ENCODE results near the gene GRIK2. TPM values are rescaled to one million over a fixed set of nuclear protein-coding genes. Genes with fewer than 3 reads are reported as not detected.
"Not testable (repeated sequence)": the region's sequence is repeated elsewhere in the genome, so short reads cannot be mapped to it uniquely, and the experiment has no call there.

The GRIK2 gene
- 0.89 TPM in 1 of 2 replicates, not detected in the other for total RNA-seq (2014; rRNA removed; shearing (Covaris generic); ENCODE audit: low replicate concordance)

DNA sequence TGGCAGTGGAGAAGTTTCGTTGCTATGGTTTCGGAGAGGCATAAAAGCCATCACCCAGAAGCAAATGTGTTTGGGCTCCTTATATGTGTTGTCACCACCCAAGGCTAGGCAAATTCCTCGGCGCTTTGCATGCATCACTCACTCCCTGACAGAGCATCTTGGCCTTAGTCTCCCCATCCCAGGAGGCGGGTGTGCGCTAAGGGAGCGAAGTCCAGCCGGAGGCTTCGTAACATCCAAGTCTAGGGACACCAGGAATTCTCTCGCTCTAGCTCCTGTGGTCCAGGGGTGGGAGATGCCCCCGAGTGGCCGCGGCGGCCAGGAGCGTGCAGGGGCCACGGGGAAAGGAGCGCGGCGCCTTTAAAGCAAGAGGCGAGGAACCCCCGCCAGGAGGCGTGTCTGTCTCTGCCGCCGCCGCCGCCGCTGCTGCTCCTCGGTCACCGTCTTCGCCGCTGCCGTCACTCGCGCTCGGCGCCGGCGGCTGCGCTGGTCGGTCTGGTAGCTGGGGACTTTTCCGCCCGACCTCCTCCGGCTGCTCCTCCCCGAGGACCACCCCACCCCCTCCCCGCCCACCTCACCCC, at the start of gene GRIK2:
Gene GRIK2 (plus strand): TSS at position 458 of the 578 bp plus-strand sequence.
- peak; percentile 37 for DNase-seq
- Histone ChIP-seq H3K36me3 (no peaks in the 10 kb centered on the region), H3K4me3 (peak within 1 kb of the TSS; percentile 36), H3K9me3 (no peaks in the 10 kb centered on the region), H3K27me3 (peaks cover 21% of the 10 kb centered on the region)

- Histone ChIP-seq H3K36me3 (no peaks in the 10 kb centered on the region), H3K4me3 (no peak overlapping the region), H3K27me3 (no peaks in the 10 kb centered on the region), H3K9me3 (no peaks in the 10 kb centered on the region)
- no peak for DNase-seq
Observed at GRCh38 chr6:101344885-101345284, 48.6 kb upstream of the GRIK2 start.

- Histone ChIP-seq H3K4me3 (no peak overlapping the region), H3K36me3 (no peaks in the 10 kb centered on the region), H3K9me3 (no peaks in the 10 kb centered on the region), H3K27me3 (no peaks in the 10 kb centered on the region)
- DNase-seq: no peak
Observed at GRCh38 chr6:101348816-101349215, 44.7 kb upstream of the GRIK2 start.

GRCh38 chr6:101350631-101351030, 42.9 kb upstream of the GRIK2 start:
- not testable (repeated sequence) for H3K27me3 ChIP-seq, H3K4me3 ChIP-seq, H3K9me3 ChIP-seq, DNase-seq, H3K36me3 ChIP-seq

DNA sequence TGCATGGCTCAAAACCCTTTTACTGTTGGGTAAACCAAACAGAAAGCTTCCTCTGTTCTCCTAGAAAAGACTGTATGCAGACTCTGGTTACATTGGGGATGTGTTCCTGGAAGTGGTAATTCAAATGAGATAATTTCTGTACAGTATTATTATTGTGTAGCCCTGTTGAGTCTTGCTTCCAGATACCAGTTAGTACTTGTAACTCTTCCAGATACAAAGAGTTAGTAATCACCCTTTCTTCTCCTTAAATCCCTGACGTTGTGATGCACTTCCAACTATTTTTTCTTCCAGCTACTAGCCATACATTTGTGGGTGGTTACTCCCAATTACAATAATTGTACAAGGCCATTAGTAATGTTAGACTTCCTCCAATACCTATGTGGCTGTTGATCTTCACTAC, 42.3 kb upstream of the GRIK2 start:
- H3K27me3 ChIP-seq: no peaks in the 10 kb centered on the region

DNA sequence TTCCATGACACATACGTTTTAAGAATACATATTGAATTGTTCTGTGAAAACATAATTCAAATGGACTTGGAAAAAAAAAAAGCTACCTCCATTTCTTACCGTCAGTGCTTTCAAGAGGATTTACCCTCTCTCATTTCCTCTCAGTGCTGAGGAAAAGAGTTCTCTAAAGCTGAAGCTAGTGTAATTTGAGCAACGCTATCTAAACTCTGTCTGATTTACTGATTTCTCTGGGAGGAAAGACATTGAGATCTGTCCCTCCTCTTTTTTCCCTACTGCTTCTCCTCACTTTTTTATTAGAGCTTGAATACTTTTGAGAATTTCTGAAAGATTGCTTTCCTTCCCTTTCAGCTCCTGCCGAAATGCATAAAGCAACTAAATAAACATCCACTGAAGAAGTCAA, 41.2 kb upstream of the GRIK2 start:
- Histone ChIP-seq H3K4me3 (no peak overlapping the region), H3K27me3 (no peaks in the 10 kb centered on the region), H3K9me3 (no peaks in the 10 kb centered on the region), H3K36me3 (no peaks in the 10 kb centered on the region)
- no peak for DNase-seq

More for the DNA sequence above, 42.3 kb upstream of the GRIK2 start:
- no peak for DNase-seq
- no peaks in the 10 kb centered on the region for H3K9me3 ChIP-seq
- H3K36me3 ChIP-seq: no peaks in the 10 kb centered on the region
- no peak overlapping the region for H3K4me3 ChIP-seq

GRCh38 chr6:101365181-101365580, 28.3 kb upstream of the GRIK2 start:
- H3K36me3 ChIP-seq: no peaks in the 10 kb centered on the region
- DNase-seq: no peak

GRCh38 chr6:101379926-101380325, 13.6 kb upstream of the GRIK2 start:
- H3K27me3 ChIP-seq: no peaks in the 10 kb centered on the region
- no peak for DNase-seq
- no peaks in the 10 kb centered on the region for H3K9me3 ChIP-seq
- H3K4me3 ChIP-seq: no peak overlapping the region
- no peaks in the 10 kb centered on the region for H3K36me3 ChIP-seq

More at GRCh38 chr6:101365181-101365580, 28.3 kb upstream of the GRIK2 start:
- no peak overlapping the region for H3K4me3 ChIP-seq
- no peaks in the 10 kb centered on the region for H3K9me3 ChIP-seq
- H3K27me3 ChIP-seq: no peaks in the 10 kb centered on the region

GRCh38 chr6:101380897-101381630, 12.4 kb upstream of the GRIK2 start:
- Histone ChIP-seq H3K36me3 (no peaks in the 10 kb centered on the region), H3K9me3 (no peaks in the 10 kb centered on the region), H3K4me3 (no peak overlapping the region), H3K27me3 (no peaks in the 10 kb centered on the region)
- DNase-seq: no peak

DNA sequence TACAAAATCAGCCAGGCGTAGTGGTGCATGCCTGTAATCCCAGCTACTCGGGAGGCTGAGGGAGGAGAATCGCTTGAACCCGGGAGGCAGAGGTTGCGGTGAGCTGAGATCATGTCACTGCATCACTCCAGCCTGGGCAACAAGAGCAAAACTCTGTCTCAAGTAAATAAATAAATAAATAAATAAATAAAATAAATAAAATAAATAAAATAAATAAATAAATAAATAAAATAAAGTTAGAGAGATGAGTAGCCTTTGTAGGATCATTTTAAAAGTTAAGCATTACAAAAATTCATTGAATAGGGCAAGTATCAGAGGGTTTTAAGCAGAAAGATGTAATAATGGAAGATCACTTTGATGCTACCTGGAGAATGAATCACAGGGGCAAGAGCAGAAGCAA, 9.8 kb upstream of the GRIK2 start:
- not testable (repeated sequence) for H3K9me3 ChIP-seq, DNase-seq, H3K4me3 ChIP-seq, H3K27me3 ChIP-seq, H3K36me3 ChIP-seq

GRCh38 chr6:101386982-101387381, 6.5 kb upstream of the GRIK2 start:
- peaks cover 6% of the 10 kb centered on the region; the same call in 1 of the 2 replicates for H3K27me3 ChIP-seq
- H3K9me3 ChIP-seq: no peaks in the 10 kb centered on the region
- no peak overlapping the region for H3K4me3 ChIP-seq
- DNase-seq: no peak
- H3K36me3 ChIP-seq: no peaks in the 10 kb centered on the region

DNA sequence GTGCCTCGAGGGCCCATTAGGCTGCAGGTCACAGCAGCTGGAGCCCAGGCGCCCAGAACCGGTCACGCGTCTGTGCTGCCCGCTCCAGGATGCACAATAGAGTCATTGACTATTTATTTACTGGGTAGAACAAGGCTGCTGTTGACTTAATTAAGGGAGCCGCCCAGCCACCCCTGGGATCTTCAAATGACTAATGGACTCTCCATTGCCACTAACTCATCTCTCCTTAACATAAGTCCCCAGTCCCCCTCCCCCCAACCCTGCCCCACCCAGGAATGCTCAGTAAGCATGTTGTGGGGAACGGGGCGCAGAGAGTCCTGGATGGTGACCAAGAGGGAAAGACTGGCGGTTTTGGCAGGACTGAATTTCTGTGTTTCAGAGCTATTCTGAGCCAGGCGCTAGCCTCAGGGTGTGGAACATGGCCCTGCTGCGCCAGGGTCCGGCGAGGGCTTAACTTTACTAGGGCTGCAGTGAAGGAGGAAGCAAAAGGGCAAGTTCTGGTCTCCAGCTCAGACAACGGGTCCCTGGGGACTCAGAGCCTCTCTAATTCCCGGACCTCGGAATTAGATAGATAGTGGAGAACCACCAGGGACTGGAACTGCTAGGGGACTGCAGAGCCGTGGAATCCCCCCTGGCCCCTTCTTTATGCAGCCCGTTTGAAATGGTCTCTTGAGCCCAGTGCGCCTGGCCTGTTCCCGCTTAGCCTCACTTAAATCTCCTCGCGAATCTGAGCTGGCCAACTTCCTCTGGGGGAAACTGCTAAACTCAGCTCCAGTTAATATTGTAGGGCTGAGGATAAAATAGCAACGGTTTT, 1.5 kb upstream of the GRIK2 start:
- H3K27me3 ChIP-seq: peaks cover 21% of the 10 kb centered on the region
- peak; percentile 17 for DNase-seq
- no peaks in the 10 kb centered on the region for H3K36me3 ChIP-seq
- no peak overlapping the region; the same call in 1 of the 2 replicates for H3K4me3 ChIP-seq
- no peaks in the 10 kb centered on the region for H3K9me3 ChIP-seq

- Histone ChIP-seq H3K27me3 (peaks cover 21% of the 10 kb centered on the region), H3K36me3 (no peaks in the 10 kb centered on the region), H3K9me3 (no peaks in the 10 kb centered on the region), H3K4me3 (peak overlapping the region; percentile 36)
- no peak for DNase-seq
Observed at GRCh38 chr6:101392586-101393230, 800 bp upstream of the GRIK2 start.

GRCh38 chr6:101393829-101394251, 332 bp downstream of the GRIK2 start:
- H3K4me3 ChIP-seq: peak overlapping the region; percentile 36
- no peaks in the 10 kb centered on the region for H3K36me3 ChIP-seq
- peaks cover 21% of the 10 kb centered on the region for H3K27me3 ChIP-seq
- no peak for DNase-seq
- H3K9me3 ChIP-seq: no peaks in the 10 kb centered on the region

DNA sequence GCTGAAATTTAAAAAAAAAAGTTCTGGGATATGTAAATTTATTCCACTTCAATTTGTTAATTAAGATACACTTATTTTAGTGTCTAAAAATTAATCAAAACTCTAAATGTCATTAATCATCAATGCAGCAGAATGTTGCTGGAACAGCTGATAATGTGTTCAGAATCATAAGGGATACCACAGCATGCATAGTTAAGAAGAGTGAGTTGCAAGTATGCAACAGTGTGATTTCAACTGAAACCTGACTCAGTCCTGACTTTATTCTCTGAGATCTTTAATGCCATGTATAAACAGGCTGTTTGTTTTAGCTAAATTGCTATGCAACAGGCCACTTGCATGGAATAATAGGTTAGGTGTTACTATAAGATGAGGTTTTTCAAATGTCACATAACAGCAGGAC, 1.4 kb downstream of the GRIK2 start:
- H3K4me3 ChIP-seq: no peak overlapping the region
- H3K36me3 ChIP-seq: no peaks in the 10 kb centered on the region
- no peak for DNase-seq
- peaks cover 21% of the 10 kb centered on the region for H3K27me3 ChIP-seq
- no peaks in the 10 kb centered on the region for H3K9me3 ChIP-seq

GRCh38 chr6:101395345-101395744, 1.8 kb downstream of the GRIK2 start:
- Histone ChIP-seq H3K27me3 (peaks cover 21% of the 10 kb centered on the region), H3K9me3 (no peaks in the 10 kb centered on the region), H3K4me3 (no peak overlapping the region), H3K36me3 (no peaks in the 10 kb centered on the region)
- DNase-seq: no peak
